NCI-H2227 treated with DMSO at 0.1 percent for 48 hours (cell line): ENCODE results near the gene NHS.

Source experiments
- DNase-seq: peaks from one replicate; lab custom pipeline; 2025; lab: John Stamatoyannopoulos, UW

Gene NHS

GRCh38 chrX:17448188-17448587, 73.2 kb downstream of the NHS start:
- DNase-seq: no peak

GRCh38 chrX:17449866-17450265, 74.9 kb downstream of the NHS start:
- no peak for DNase-seq

GRCh38 chrX:17453788-17454187, 78.8 kb downstream of the NHS start:
- DNase-seq: no peak

- DNase-seq: no peak
Observed at GRCh38 chrX:17456526-17456925, 81.5 kb downstream of the NHS start.

GRCh38 chrX:17459008-17459611, 84.1 kb downstream of the NHS start:
- DNase-seq: no peak

GRCh38 chrX:17459661-17460060, 84.7 kb downstream of the NHS start:
- no peak for DNase-seq

GRCh38 chrX:17462881-17463280, 87.9 kb downstream of the NHS start:
- DNase-seq: no peak

- no peak for DNase-seq
Observed at GRCh38 chrX:17464194-17464593, 89.2 kb downstream of the NHS start.

GRCh38 chrX:17465201-17465600, 90.2 kb downstream of the NHS start:
- DNase-seq: no peak

GRCh38 chrX:17465802-17466201, 90.8 kb downstream of the NHS start:
- no peak for DNase-seq

GRCh38 chrX:17470136-17470535, 95.1 kb downstream of the NHS start:
- DNase-seq: no peak

GRCh38 chrX:17471121-17471520, 96.1 kb downstream of the NHS start:
- DNase-seq: no peak

GRCh38 chrX:17471861-17472260, 96.9 kb downstream of the NHS start:
- DNase-seq: no peak

- no peak for DNase-seq
Observed at GRCh38 chrX:17472424-17472823, 97.4 kb downstream of the NHS start.

GRCh38 chrX:17473021-17473420, 98.0 kb downstream of the NHS start:
- DNase-seq: no peak

GRCh38 chrX:17474892-17475291, 99.9 kb downstream of the NHS start:
- DNase-seq: no peak

GRCh38 chrX:17475449-17476217, 100.6 kb downstream of the NHS start:
- DNase-seq: no peak

- DNase-seq: no peak
Observed at GRCh38 chrX:17476411-17476810, 101.4 kb downstream of the NHS start.

GRCh38 chrX:17481086-17481485, 106.1 kb downstream of the NHS start:
- no peak for DNase-seq

GRCh38 chrX:17484592-17484991, 109.6 kb downstream of the NHS start:
- no peak for DNase-seq

GRCh38 chrX:17485391-17485790, 110.4 kb downstream of the NHS start:
- no peak for DNase-seq

GRCh38 chrX:17488036-17488435, 113.0 kb downstream of the NHS start:
- no peak for DNase-seq

- no peak for DNase-seq
Observed at GRCh38 chrX:17494216-17494615, 119.2 kb downstream of the NHS start.

GRCh38 chrX:17495052-17495451, 120.1 kb downstream of the NHS start:
- no peak for DNase-seq
